Activated CD4-positive, alpha-beta T cell treated with anti-CD3 and anti-CD28 coated beads, Interleukin-2, Interleukin-4, amounts not matched to agents 100 ng/mL and 50 ng/mL, durations not matched to agents 16 hours and 8 hours (primary cell): ENCODE data around the gene CTSD.

Experiments used
- DNase-seq: peaks from one replicate; pipeline ENCODE4 v3.0.0-alpha.2; 2020; ENCODE audit warnings: low spot score

Gene CTSD

DNA sequence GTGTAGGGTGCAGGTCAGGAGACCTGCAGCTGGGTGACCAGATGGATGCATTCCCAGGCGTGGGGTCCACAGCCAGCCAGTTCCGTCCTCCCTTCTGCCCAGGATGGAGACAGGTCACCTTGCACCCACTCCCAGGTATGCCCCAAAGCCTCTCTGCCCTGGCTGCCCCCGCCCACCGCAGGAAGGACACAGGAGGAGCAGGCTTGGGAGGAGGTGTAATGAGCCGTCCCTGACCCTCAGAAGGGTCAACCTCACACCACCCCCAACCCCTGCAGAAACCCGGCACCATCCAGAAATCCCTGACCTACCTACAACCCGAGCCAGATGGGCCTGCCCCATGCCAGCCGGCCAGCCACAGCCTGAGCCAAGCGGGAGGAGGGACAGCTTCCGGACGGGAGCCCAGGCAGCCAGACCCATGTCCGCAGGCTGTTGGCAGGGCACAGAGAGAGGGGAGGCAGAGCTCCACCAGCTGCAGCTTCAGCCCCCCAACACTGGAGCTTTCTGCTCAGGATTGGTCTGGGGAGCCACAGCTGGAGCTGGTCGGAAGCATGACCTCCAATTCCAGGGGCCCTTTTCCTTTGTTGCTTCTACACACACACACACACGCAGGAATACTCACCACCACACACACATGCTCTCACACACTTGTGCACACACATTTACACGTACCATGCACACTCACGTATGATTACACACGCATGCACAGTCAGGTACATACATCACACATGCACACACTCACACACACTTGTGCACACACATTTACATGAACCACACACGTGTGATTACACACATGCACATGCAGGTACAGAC, 18.6 kb downstream of the CTSD start:
- DNase-seq = no peak

DNA sequence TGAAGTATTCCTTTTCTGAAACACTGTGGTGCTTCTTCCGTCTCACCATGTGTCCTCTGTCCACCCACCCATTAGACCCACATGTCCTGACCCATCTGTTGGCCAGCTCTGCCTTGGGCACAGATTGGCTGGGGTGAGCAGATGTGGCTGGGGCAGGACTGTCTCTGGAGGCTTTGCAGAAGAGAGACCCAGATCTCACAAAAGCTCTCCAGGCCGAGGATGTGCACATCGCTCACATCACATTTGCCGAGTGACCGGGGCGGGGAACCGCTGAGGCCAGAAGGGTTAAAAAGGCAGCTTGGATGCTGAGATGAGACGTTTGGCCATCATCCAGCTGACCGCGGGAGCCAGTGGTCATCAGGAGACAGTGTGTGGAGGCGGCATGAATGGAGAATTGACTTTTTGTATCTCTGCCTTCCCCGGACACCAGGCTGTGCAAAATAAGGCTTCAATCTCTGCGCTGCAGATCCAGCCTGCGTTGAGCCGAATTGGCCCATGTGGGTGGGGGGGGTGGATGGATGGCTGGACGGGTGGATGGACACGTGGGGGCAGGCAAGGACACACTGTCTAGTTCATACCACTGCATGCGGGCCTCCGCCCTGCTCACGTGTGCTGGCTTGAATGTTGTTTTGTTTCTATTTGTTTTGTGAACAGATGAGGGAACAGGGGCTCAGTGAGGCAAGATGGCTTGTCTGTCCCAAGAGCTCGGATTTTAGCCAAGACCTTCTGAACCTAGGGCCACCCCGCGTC, 19.4 kb downstream of the CTSD start:
- no peak for DNase-seq

DNA sequence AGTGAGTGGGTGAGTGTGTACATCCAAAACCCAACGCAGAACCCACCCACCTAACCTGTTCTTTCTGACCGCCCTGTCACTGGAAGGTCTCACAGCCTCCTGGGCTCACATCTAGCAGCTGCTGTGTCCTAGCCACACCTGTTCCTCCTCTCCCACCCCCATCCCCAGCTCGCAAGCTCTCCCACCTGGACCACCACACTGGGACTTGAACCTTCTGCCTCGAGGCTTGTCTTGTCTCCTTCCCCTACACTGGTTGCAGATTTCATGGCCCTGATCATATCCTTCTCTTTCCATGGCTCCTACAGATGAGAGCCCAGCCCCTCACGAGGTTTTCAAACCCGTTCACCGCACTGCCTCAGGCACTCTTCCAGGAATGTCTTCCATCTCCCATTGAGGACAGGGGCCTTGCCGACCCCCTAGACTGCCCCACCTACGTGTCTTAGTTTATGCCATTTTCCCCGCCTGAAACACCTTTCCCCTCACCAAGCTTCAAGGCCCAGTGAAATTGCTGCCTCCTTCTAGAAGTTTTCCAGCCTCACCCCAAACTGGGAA, 20.1 kb downstream of the CTSD start:
- DNase-seq = no peak

DNA sequence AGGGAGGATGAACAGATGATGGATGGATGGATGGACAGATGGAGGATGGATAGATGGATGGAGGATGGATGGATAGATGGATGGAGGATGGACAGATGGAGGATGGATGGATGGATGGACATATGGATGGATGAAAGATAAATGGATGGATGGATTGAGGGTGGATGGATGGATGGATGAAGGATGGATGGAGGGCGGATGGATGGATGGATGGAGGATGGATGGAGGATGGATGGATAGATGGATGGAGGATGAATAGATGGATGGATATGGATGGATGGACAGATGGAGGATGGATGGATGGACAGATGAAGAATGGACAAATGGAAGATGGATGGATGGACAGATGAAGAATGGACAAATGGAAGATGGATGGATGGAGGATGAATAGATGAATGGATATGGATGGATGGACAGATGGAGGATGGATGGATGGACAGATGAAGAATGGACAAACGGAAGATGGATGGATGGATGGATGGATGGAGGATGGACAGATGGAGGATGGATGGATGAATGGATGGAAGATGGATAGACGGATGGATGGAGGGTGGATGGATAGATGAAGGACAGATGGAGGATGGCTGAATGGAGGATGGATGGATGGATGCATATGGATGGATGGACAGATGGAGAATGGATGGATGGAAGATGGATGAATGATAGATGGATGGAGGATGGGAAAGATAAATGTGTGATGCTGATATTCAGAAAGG, 20.7 kb downstream of the CTSD start:
- no peak for DNase-seq

DNA sequence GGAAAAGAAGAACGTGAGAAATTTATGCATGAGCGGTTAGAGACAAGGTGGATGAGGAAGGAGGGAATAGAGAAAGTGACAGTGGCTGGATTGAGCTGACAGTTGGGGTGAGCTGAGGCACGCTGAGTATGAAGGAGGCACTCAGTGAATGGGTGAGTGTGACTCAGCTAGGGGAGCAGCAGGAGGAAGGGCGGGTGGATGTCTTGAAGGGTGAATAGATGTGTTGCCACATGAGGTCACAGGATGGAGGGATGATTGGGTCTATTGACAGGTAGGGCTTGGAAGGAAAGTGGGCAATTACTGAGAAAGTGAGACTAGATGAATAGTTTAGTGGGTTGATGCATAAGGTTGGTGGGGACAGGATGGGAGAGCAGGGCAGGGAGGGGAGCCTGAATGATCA, 21.4 kb downstream of the CTSD start:
- DNase-seq = no peak

DNA sequence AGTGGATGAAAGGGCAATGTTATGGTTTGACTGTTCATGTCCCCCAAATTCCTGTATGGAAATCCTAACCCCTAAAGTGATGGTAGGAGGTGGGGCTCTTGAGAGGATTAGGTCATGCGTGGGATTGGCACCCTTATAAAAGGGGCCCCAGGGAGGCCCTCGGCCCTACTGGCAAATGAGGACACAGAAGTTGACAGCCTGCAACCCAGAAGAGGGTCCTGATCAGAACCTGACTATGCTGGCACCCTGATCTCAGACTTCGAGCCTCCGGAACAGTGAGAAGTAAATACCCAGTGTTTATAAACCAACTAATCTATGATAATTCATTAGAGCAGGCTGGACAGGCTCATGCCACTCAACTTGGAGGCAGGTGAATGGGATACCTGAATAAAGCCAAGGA, 22.0 kb downstream of the CTSD start:
- no peak for DNase-seq

DNA sequence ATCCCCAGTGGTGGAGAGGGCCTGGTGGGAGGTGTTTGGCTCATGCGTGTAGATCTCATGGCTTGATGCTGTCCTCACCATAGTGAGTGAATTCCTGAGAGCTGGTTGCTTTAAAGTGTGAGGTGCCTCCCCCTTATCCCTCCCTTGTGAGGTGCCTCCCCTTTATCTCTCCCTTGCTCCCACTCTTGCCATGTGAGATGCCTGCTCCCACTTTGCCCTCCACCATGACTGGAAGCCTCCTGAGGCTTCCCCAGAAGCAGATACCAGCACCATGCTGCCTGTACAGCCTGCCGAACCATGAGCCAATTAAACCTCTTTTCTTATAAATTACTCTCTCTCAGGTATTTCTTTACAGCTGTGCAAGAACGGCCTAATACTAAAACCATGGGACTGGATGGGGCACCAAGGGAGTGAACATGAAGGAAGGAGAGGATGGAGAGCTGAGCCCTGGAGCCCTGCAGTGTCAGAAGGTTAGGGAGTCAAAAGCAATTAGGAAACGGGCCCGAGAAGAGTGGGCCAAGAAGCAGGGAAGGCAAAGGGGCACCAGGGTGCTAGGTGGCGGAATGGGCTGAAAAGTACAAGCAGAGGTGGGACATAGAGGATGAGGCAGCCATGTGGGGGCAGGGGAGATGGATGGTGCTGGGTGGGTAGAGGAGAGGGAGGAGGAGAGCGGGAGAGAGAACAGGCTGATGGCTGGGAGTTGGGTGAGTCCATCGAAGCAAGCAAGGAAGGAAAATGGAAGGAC, 22.8 kb downstream of the CTSD start:
- DNase-seq = no peak

DNA sequence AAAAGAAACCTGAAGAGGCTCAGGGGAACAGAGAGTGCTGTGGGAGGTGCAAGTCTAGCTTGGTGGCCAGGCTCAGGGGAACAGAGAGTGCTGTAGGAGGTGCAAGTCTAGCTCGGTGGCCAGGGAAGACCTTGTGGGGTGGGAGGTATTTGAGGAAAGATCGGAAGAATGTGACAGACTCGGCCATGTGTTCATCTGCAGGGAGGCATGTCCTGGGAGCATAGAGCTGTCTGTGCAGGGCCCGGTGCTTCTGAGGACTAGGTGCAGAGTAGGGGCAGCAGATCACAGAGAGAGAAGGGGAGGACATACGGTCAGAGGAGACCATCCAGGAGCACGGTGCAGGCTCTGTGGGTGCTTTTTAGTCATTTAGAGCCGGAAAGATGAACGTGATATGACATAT, 24.2 kb downstream of the CTSD start:
- DNase-seq = no peak

DNA sequence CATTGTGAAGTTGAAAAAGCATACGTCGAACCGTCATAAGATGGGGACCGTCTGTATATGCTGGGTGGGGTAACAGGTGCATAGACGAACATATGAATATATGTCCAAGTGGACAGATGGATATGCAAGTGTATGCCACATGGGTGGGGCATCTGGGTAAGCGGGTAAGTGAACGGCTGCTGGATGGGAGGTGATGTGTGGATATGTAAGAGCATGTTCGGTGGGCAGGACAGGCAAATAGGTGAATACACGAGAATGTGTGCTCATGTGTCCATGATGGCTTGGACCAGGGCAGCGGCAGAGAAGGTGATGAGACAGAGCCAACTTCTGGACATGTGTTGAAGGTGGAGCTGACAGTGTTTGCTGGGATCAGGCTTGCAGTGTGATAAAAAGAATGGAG, 25.3 kb downstream of the CTSD start:
- no peak for DNase-seq

DNA sequence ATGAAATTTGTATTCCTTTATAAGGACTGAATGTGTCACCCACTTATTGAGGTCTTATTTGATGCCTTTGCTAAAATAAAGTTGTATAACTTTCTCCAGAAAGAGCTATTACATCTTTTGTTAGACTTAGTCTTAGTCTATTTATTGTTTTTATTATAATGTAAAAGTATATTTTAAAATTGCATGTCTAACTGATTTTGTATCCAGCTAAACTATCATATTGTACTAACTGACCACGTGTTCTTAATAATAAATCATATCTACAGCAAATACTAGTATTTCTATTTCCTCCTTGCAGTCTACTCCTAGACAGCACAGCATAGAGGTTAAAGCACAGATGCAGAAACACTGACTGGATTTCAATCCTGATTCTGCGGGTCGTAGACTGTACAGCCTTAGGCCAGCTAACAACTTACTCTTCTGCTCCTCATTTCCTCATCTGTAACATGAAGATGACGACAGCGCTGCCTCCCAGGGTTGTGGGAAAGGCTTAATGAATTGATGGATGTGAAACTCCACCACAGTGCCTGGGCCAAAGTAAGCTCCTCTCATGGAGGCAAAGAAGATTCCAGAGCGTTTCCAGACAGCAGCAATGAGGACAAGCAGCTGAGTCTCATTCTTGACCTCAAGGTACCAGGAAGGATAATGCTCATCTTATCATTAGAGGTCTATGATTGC, 26.5 kb downstream of the CTSD start:
- no peak for DNase-seq

DNA sequence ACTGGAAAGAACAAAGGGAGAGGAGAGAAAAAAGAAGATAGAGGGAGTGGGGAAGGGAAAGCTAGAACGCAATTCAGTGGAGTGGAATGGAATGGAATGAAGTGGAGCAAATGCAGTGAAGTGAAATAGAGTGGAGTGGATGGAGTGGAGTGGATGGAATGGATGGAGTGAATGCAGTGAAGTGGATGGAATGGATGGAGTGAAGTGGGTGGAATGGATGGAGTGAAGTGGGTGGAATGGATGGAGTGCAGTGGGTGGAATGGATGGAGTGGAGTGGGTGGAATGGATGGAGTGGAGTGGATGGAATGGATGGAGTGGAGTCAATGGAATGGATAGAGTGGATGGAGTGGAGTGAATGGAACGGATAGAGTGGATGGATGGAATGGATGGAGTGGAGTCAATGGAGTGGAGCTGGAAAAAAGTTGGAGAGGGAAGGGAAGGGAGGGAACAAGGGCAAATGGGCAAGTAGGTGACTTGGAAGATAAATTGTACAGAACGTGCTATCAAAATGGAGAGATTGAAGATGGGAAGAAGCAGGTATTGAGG, 27.2 kb downstream of the CTSD start:
- DNase-seq = no peak

DNA sequence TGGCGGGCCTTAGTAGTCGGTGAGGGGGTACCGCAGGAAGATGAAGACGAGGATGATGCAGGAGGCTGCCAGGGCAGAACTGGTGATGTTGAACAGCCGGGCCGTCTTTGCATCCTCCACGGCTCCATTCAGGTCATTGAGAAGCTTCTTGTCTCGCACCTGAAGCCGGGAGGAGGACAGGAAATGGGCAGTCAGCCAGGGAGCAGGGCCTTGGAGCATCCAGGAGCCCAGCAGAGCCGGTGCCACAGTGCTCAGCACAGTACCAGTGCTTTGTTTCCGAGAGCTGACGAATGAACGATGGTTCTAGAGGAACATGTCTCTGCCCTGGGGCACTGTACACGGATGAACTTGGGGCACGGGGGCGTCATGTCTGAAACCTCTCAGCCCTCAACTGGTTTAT, 28.5 kb downstream of the CTSD start:
- no peak for DNase-seq

DNA sequence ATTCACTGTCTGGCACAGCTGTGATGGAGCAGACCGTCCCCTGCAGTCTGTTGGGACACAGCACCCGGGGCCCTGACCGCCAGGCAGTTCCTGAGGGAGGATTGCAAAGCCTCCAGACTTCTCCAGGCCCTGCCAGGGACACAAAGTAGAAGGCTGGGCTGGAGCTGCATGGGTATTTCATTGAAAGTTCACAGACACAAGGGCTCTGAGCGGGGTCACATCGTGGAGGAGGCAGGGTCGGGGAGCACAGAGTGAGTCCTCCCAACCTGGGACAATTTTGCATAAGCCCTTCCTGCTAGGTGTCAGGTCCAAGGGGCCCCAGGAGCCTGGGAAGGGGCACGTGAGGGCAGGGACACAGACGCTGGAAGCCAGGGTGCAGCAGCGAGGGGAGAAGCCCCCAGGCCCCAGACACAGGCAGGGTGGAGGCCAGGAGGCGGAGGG, 29.1 kb downstream of the CTSD start:
- DNase-seq = no peak

DNA sequence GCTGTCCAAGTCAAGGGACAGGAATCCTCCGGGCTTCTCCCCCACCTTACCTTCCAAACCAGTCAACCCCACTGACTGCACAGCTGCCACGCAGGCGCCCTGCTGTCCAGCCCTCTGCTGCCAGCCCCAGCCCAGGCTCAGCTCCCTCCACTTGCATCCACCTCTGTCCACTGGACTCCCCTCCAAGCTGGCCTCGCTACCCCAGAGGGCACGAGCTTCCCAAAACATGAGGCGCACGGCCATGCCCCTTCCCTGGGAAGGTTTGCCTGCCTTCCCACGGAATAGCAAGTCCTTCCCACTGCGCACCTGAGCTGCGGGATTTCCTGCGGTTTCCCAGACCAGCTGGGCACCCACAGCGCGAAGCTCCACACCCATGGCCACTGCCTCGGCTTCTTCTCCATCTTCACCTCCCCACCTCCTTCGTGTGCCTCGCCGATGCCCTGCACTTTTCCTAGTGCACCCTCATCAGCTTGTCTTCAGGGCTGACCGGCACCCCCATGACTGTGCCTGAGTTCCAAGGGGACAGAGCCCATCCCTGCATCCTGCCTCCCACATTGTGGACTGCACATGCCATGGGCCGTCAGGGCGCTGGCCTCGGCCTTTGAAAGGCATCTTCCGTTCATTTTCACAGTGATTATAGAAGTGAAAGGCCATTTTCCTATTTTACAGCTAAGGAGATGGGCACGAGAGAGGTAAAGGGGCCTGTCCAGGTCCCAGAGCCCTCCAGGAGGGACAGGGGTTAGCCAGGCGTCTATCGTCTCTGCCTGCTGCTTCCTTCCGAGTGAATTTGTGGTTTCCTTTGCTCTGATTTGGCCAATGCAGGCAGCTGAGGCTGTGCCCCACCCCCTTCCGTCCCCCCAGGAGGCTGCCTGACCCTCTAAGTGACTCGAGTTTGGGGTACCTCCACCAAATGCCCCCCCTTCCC, 29.7 kb downstream of the CTSD start:
- no peak for DNase-seq

DNA sequence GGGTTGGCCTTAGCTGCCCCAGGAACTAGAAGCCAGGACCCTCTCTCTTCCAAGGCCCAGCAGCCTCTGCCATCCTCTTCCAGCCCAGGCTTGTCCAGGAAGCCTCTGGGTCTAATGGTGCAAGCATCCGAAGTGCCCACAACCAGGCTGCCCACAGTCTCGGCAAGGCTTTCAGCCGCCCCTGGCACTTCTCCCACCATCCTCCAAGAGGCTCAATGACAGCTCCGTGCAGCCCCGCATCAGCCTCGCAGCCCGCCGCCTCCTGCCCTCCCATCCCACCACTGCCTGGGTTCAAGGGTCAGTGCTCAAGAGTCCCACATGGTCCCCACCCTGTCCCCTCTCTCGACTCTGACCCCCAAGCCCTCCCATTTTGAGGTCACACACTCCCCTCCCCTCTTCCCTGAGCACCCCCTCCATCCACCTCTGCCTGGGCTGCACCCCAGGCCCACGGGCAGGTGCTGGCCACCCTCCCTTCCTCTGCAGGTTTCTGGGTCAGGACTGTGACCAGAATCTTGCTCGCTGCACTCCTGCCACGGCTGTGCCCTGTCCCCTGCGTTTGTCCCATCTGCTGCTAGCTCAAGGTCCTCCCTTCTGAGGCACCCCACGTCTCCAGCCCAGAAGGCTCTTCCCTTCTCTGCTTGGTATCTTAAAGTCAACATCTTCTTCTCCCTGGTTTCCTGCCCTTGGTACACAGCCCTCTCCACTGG, 30.6 kb downstream of the CTSD start:
- no peak for DNase-seq

DNA sequence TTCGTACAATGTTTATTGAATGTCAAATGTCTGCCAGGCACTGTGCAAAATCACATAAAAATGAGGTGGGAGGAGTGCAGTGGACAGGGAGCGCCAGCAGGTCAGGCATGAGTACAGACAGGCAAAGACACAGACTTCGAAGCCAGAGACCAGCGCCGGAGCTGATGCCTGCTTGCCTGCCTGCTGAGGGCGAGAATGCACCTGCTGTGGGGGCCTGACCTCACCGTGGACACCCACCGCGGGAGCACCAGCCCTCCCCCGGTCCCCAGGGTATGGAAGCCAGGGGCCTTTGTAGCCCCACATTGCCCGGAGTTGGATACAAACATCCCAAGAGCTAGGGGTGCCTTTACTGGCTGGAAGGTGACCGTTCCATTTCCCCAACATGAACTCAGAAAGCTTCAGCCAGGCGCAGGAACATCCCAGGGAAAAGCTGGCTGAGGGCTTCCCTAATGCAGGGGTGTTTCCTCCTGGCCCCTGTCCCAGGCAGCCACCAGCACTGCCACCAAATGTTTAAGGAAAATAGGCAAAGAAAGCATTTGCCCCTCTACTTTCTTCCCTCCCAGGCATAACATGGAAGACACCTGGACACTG, 31.2 kb downstream of the CTSD start:
- DNase-seq = no peak

DNA sequence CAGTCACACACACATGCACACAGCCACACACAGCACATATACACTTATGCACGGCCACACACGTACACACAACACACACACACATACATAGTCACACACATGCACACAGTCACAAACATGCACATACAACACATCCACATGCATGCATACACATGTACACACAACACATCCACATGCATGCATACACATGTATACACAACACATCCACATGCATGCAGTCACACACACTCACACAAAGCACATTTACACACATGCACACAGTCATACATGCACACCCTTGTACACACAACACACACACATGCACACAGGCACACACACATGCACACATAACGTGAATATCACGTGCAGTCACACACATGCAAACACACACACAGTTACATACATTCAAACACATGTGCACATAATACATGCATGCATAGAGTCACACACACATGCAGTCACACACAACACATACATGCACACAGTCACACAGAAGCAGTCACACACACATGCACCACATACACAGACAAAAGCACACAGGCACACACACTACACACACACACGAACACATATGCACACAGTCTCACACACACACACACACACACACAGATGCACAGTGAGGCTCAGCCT, 32.2 kb downstream of the CTSD start:
- DNase-seq = no peak

DNA sequence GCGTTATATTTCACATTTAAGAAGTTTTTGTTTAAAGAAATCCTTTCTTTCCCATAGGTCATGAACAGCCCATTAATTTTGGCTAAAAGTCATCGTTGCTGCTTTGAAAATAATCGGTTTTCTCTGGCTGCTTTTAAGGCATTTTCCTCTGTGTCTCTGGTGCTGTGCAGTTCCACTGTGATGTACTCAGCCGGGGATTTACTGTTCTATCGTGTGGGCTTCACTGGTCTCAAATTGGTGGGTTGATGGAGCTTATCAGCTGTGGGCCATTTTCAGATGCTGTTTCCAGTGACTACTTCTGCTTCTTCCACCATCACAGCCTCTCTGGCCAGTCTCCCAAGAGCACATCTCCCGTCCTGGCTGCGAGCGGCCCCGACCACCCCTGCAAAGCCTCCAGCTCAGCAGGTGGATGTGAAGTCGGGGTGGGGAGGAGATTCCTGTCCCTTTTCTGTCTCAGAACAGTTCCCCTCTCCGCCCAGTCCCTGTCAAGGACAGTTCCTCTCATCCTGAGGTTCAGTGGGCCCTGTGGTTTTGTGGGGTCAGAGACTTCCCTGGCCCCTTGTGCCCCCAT, 33.6 kb downstream of the CTSD start:
- no peak for DNase-seq
